HG03095 (cell line): ENCODE results near the gene UGGT2.
"Not testable (repeated sequence)": the region's sequence is repeated elsewhere in the genome, so short reads cannot be mapped to it uniquely, and the experiment has no call there.

Experiments used
- ATAC-seq: cut with Tn5 transposase; IDR thresholded peaks from one replicate; pipeline ENCODE4 v1.9.1; 2021; ENCODE audit warnings: moderate library complexity; ENCODE audit not compliant: unreplicated experiment

UGGT2 gene

GRCh38 chr13:95972651-95973050, 80.5 kb downstream of the UGGT2 start:
- ATAC-seq: not testable (repeated sequence)

- ATAC-seq: no peak
Observed at GRCh38 chr13:95970878-95971277, 82.3 kb downstream of the UGGT2 start.

- no peak for ATAC-seq
Observed at GRCh38 chr13:95968906-95969305, 84.3 kb downstream of the UGGT2 start.

GRCh38 chr13:95957331-95957730, 95.9 kb downstream of the UGGT2 start:
- ATAC-seq: no peak

GRCh38 chr13:95956589-95957148, 96.5 kb downstream of the UGGT2 start:
- no peak for ATAC-seq

- no peak for ATAC-seq
Observed at GRCh38 chr13:95955719-95956118, 97.5 kb downstream of the UGGT2 start.

GRCh38 chr13:95955255-95955654, 97.9 kb downstream of the UGGT2 start:
- peak; percentile 80 for ATAC-seq

- ATAC-seq: no peak
Observed at GRCh38 chr13:95954266-95954665, 98.9 kb downstream of the UGGT2 start.

GRCh38 chr13:95950103-95950502, 103.1 kb downstream of the UGGT2 start:
- ATAC-seq: no peak

GRCh38 chr13:95948656-95949055, 104.5 kb downstream of the UGGT2 start:
- no peak for ATAC-seq

- ATAC-seq: no peak
Observed at GRCh38 chr13:95937714-95938320, 115.4 kb downstream of the UGGT2 start.

- ATAC-seq: no peak
Observed at GRCh38 chr13:95931300-95932025, 121.7 kb downstream of the UGGT2 start.

- ATAC-seq: no peak
Observed at GRCh38 chr13:95929430-95929829, 123.8 kb downstream of the UGGT2 start.

GRCh38 chr13:95928367-95928906, 124.8 kb downstream of the UGGT2 start:
- ATAC-seq: not testable (repeated sequence)

GRCh38 chr13:95926231-95926630, 127.0 kb downstream of the UGGT2 start:
- no peak for ATAC-seq

GRCh38 chr13:95924389-95924994, 128.7 kb downstream of the UGGT2 start:
- no peak for ATAC-seq

GRCh38 chr13:95921485-95921884, 131.7 kb downstream of the UGGT2 start:
- ATAC-seq: no peak

GRCh38 chr13:95920485-95920884, 132.7 kb downstream of the UGGT2 start:
- no peak for ATAC-seq

GRCh38 chr13:95918860-95919259, 134.3 kb downstream of the UGGT2 start:
- ATAC-seq: no peak

- no peak for ATAC-seq
Observed at GRCh38 chr13:95914991-95915501, 138.2 kb downstream of the UGGT2 start.

GRCh38 chr13:95906999-95907398, 146.2 kb downstream of the UGGT2 start:
- ATAC-seq: no peak
